Measurements from ENCODE around the gene MTFR1L. TPM values are rescaled to one million over a fixed set of nuclear protein-coding genes. Genes with fewer than 3 reads are reported as not detected.
A peak's percentile ranks its signal among the peaks of the same experiment; 100 is the strongest.

Gene MTFR1L
- total RNA-seq, 2 experiments from 2014 or later = 25.5 to 28.0 TPM

GRCh38 chr1:25809283-25809926 lies 10.3 kb upstream of the MTFR1L start:
- Histone ChIP-seq H3K27me3 (ENCODE audit: control insufficient read depth in 1 of 2, insufficient read depth in 2 of 2, low read length in 2 of 2) (no peaks in the 10 kb centered on the region), H3K4me3 (ENCODE audit: low read length) (no peak overlapping the region), H3K9me3 (ENCODE audit: control insufficient read depth in 1 of 2, insufficient read depth in 1 of 2, low read length in 2 of 2) (no peaks in the 10 kb centered on the region), H3K27ac (ENCODE audit: low read depth in 1 of 2, low read length in 2 of 2) (no peak overlapping the region), H3K36me3 (ENCODE audit: insufficient read depth, low read length) (peaks cover 36% of the 10 kb centered on the region), H3K4me1 (ENCODE audit: insufficient read depth, low read length) (peaks cover 13% of the 10 kb centered on the region)
- Mint-ChIP-seq H3K4me1 (ENCODE audit: low read depth) (peaks cover 12% of the 10 kb centered on the region), H3K27ac (no peak overlapping the region), H3K27me3 (no peaks in the 10 kb centered on the region), H3K9me3 (no peaks in the 10 kb centered on the region), H3K4me3 (no peak overlapping the region), H3K36me3 (ENCODE audit: low read depth) (peaks cover 60% of the 10 kb centered on the region)
- intact Hi-C loops (cut with DNase I, micrococcal nuclease) = no loop called here
- no peak for TF ChIP-seq CTCF (IDR thresholded peaks at IDR 0.05)
- ATAC-seq (ENCODE audit: poor library complexity) (no peak), DNase-seq (peak in 1 of 14 experiments; percentile 39)
- ChIA-PET POLR2A (interaction anchor here (1.3 to 3.6 kb wide), 5 partner anchors 10 to 242 kb away, joined by 3 to 16 read pairs (median 8); partner anchors contain the start of gene MTFR1L), CTCF (interaction anchor here (2.3 kb wide), 1 partner anchor 201 kb away, joined by 11 read pairs; no protein-coding TSS in a partner anchor)

GRCh38 chr1:25809929-25810328 lies 9.8 kb upstream of the MTFR1L start:
- no peak for TF ChIP-seq CTCF (IDR thresholded peaks at IDR 0.05)
- H3K4me1 Mint-ChIP-seq (ENCODE audit: low read depth) = peaks cover 6% of the 10 kb centered on the region
- no peaks in the 10 kb centered on the region for H3K9me3 ChIP-seq (ENCODE audit: control insufficient read depth in 1 of 2, insufficient read depth in 1 of 2, low read length in 2 of 2)
- ATAC-seq (ENCODE audit: poor library complexity) = no peak
- no peak overlapping the region for H3K4me3 Mint-ChIP-seq
- no peaks in the 10 kb centered on the region for H3K27me3 ChIP-seq (ENCODE audit: control insufficient read depth in 1 of 2, insufficient read depth in 2 of 2, low read length in 2 of 2)
- H3K4me3 ChIP-seq (ENCODE audit: low read length) = no peak overlapping the region
- no peaks in the 10 kb centered on the region for H3K27me3 Mint-ChIP-seq
- intact Hi-C loops (cut with DNase I, micrococcal nuclease) = loop anchor here (1.0 to 5.0 kb wide), 3 partner anchors 199 to 408 kb away; no protein-coding TSS in a partner anchor
- H3K27ac Mint-ChIP-seq = no peak overlapping the region
- DNase-seq = peak in 1 of 14 experiments; percentile 25
- H3K27ac ChIP-seq (ENCODE audit: low read depth in 1 of 2, low read length in 2 of 2) = no peak overlapping the region
- no peaks in the 10 kb centered on the region for H3K9me3 Mint-ChIP-seq
- H3K4me1 ChIP-seq (ENCODE audit: insufficient read depth, low read length) = peaks cover 13% of the 10 kb centered on the region
- H3K36me3 ChIP-seq (ENCODE audit: insufficient read depth, low read length) = peaks cover 36% of the 10 kb centered on the region
- peaks cover 60% of the 10 kb centered on the region for H3K36me3 Mint-ChIP-seq (ENCODE audit: low read depth)
- ChIA-PET CTCF (interaction anchor here (1.2 to 2.3 kb wide), 3 partner anchors 12 to 289 kb away, joined by 3 to 11 read pairs (median 5); no protein-coding TSS in a partner anchor), POLR2A (interaction anchor here (1.3 to 3.6 kb wide), 5 partner anchors 10 to 243 kb away, joined by 3 to 16 read pairs (median 8); partner anchors contain the start of gene MTFR1L)

DNA sequence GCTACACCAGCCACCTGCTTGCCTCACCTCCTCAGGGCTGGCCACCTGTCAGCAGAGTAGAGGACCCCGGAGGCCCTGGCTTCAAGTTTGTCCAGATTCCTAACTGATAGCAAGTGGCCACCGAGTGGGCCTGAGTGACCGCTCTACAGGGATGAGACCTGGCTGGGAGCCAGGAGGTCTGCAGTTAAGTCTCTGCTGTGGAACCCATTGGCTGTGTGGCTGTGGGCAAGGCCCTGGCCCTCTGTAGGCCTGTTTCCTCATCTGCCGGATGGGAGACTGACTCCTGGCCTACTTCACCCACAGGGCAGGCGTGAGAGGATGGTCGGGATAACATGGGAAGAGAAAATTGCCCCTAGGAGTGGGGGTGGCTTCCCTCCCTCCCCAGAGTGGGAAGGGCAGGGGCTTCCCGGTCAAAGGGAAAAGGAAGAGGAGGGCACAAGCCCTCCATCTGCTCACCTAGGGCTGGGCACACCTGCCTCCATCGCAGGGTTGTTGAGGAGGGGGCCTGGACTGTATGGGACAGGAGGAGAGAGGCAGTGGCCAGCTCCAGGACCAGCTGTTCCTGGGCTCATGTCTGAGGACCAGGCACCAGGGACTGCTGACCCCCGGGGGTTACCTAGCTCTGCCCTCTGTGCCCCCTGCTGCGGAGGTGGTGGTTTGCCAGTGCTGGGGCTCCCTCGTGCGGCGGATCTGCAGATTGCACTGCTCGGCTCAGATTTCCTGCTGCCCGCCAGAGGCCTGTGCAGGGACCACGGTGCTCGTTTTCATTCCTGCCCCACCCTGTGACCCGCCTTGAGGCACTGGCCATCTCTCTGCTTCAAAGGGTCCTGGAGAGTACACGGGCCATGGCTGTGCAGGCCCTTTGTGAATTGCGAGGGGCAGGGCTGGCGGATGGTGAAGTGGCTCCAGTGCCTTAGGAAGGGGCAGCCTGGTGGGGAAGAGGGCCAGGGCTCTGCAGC lies 9.1 kb upstream of the MTFR1L start:
- Histone ChIP-seq H3K4me3 (ENCODE audit: low read length) (no peak overlapping the region), H3K36me3 (ENCODE audit: insufficient read depth, low read length) (peaks cover 33% of the 10 kb centered on the region), H3K9me3 (ENCODE audit: control insufficient read depth in 1 of 2, insufficient read depth in 1 of 2, low read length in 2 of 2) (no peaks in the 10 kb centered on the region), H3K4me1 (ENCODE audit: insufficient read depth, low read length) (peaks cover 13% of the 10 kb centered on the region), H3K27ac (ENCODE audit: low read depth in 1 of 2, low read length in 2 of 2) (no peak overlapping the region), H3K27me3 (ENCODE audit: control insufficient read depth in 1 of 2, insufficient read depth in 2 of 2, low read length in 2 of 2) (no peaks in the 10 kb centered on the region)
- peak; percentile 99 for ATAC-seq (ENCODE audit: poor library complexity)
- peaks cover 5% of the 10 kb centered on the region for H3K4me1 Mint-ChIP-seq (ENCODE audit: low read depth)
- H3K27me3 Mint-ChIP-seq = no peaks in the 10 kb centered on the region
- DNase-seq = peak; percentile 70 to 89 (median 80)
- H3K27ac Mint-ChIP-seq = no peak overlapping the region
- POLR2A ChIA-PET = interaction anchor here (0.6 to 3.6 kb wide), 8 partner anchors 9 to 336 kb away, joined by 3 to 16 read pairs (median 4); partner anchors contain the start of gene MTFR1L
- CTCF ChIA-PET = interaction anchor here (0.6 to 2.3 kb wide), 10 partner anchors 9 to 305 kb away, joined by 3 to 11 read pairs (median 4); partner anchors contain the start of gene MTFR1L
- no peak overlapping the region for H3K4me3 Mint-ChIP-seq
- H3K9me3 Mint-ChIP-seq = no peaks in the 10 kb centered on the region
- intact Hi-C loops (cut with DNase I, micrococcal nuclease) = loop anchor here (1.0 to 5.0 kb wide), 4 partner anchors 199 to 408 kb away; no protein-coding TSS in a partner anchor
- peaks cover 55% of the 10 kb centered on the region for H3K36me3 Mint-ChIP-seq (ENCODE audit: low read depth)
- TF ChIP-seq CTCF (IDR thresholded peaks at IDR 0.05) = peak; percentile 96

Measured in CD4-positive, alpha-beta T cell (primary cell).